ENCODE results near the gene PGM1. TPM values are rescaled to one million over a fixed set of nuclear protein-coding genes. Genes with fewer than 3 reads are reported as not detected.

Gene PGM1
- total and polyA plus RNA-seq, 9 of the 15 experiments (the other 6 are each of a cell fraction or from before 2014, with no cell fraction given): 0.03 to 0.31 (median 0.09) TPM; not detected in 5

DNA sequence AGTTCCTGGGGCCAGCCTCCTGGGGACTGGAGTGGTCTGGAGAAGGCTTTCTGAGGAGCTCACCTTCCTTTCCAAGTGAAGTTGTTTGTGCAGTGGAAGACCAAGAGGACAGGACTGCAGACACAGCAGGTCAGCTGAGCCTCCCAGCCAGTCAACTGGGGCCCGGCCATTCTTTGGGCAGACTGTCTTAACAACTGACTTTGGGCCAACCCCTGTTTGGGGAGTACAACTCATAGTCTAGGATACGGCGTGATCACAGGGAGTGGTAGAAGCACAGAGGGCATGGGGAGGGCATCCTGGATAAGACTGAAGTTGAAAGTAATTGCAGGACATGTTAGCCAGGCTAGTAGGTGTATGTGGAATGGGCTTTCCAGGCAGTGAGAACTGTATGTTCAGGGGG, 50.3 kb downstream of the PGM1 start:
- 0% methylated on average over 3 of the region's 3 CpGs for WGBS (ENCODE audit: insufficient coverage, low coverage, missing lambda C conversion rate)
- Histone ChIP-seq H3K27ac (ENCODE audit: extremely low read depth, low read depth, low read length) (no peak overlapping the region), H3K9me3 (replicated peaks; ENCODE audit: control insufficient read depth, insufficient read depth, low read depth, low read length) (no peaks in the 10 kb centered on the region), H3K4me3 (no peak overlapping the region), H3K36me3 (ENCODE audit: control insufficient read depth, insufficient read depth, low read length) (no peaks in the 10 kb centered on the region), H3K9me1 (ENCODE audit: control insufficient read depth, insufficient read depth, low read length) (no peaks in the 10 kb centered on the region), H4K20me1 (replicated peaks; ENCODE audit: control insufficient read depth, insufficient read depth, low read length) (no peaks in the 10 kb centered on the region), H3K4me1 (replicated peaks in 1 of 2; ENCODE audit: control insufficient read depth in 2 of 2, insufficient read depth in 2 of 2, low read length in 2 of 2) (no peaks in the 10 kb centered on the region), H3K4me2 (ENCODE audit: insufficient read depth, low read length) (no peak overlapping the region), H3K79me2 (ENCODE audit: control insufficient read depth, insufficient read depth, low read length) (no peaks in the 10 kb centered on the region), H2AFZ (ENCODE audit: low read depth, low read length) (no peak overlapping the region), H3K9ac (ENCODE audit: insufficient read depth in 1 of 2, low read depth in 2 of 2, low read length in 2 of 2) (no peak overlapping the region), H3K27me3 (ENCODE audit: control insufficient read depth in 2 of 2, insufficient read depth in 2 of 2, low read length in 2 of 2) (peaks cover 5 to 11% of the 10 kb centered on the region in 2 experiments; a peak in 4 of 5 replicates)
- intact Hi-C loops (cut with micrococcal nuclease): no loop called here
- ATAC-seq (no peak), DNase-seq (ENCODE audit: extremely low read depth in 1 of 4, low spot score in 3 of 4) (no peak), FAIRE-seq (no peak)
- TF ChIP-seq CBFB (CRISPR knock-in tag; IDR thresholded peaks at IDR 0.05) (no peak), BHLHE40 (IDR thresholded peaks at IDR 0.05; ENCODE audit: low read length) (no peak), SIX5 (IDR thresholded peaks at IDR 0.05; ENCODE audit: borderline replicate concordance in 1 of 2, insufficient read depth in 1 of 2, low read depth in 1 of 2, low read length in 2 of 2) (no peak), CREB1 (IDR thresholded peaks at IDR 0.05) (no peak), CREB1 (CRISPR knock-in tag; IDR thresholded peaks at IDR 0.05) (no peak), SMARCA5 (IDR thresholded peaks at IDR 0.05) (no peak), FOXK2 (conservative IDR thresholded peaks at IDR 0.05 in 1 of 2, IDR thresholded peaks at IDR 0.05 in 1 of 2; ENCODE audit: low read depth in 2 of 2) (no peak)
- POLR2A ChIA-PET: interaction anchor here (1.0 kb wide), 1 partner anchor 48 kb away, joined by 3 read pairs; no protein-coding TSS in a partner anchor
- CTCF ChIA-PET (ENCODE audit: low intra/inter-chr PET ratio): no interaction called here
- in situ Hi-C loops (cut with MboI): no loop called here
- no TSS peak for BruUV-seq (replicated peaks)

DNA sequence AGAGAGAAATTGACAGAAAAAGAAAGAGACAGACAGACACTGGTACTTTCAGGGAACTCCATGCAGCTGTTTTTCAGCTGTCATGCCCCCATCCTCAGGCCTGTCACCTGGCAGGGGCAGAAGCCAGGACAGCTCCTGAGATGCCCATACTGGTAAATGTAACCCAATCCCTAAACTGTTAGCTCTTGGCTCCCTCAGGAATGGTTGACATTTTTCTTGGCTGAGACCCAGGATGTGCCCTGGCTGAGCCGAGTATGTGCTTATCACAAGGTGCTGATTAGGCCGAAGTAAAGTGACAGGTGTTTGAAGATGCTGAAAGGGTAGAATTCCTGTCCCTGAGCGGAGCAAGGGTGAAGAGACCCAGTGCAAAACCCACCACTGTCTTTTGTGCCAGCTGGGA, 50.7 kb downstream of the PGM1 start:
- in situ Hi-C loops (cut with MboI): no loop called here
- ATAC-seq: no peak
- Histone ChIP-seq H3K79me2 (ENCODE audit: control insufficient read depth, insufficient read depth, low read length) (no peaks in the 10 kb centered on the region), H3K36me3 (ENCODE audit: control insufficient read depth, insufficient read depth, low read length) (no peaks in the 10 kb centered on the region), H3K9me3 (replicated peaks; ENCODE audit: control insufficient read depth, insufficient read depth, low read depth, low read length) (no peaks in the 10 kb centered on the region), H3K4me1 (replicated peaks in 1 of 2; ENCODE audit: control insufficient read depth in 2 of 2, insufficient read depth in 2 of 2, low read length in 2 of 2) (no peaks in the 10 kb centered on the region), H3K4me3 (no peak overlapping the region), H4K20me1 (replicated peaks; ENCODE audit: control insufficient read depth, insufficient read depth, low read length) (no peaks in the 10 kb centered on the region), H3K27ac (ENCODE audit: extremely low read depth, low read depth, low read length) (no peak overlapping the region), H3K9me1 (ENCODE audit: control insufficient read depth, insufficient read depth, low read length) (no peaks in the 10 kb centered on the region), H3K27me3 (ENCODE audit: control insufficient read depth in 2 of 2, insufficient read depth in 2 of 2, low read length in 2 of 2) (peaks cover 4 to 12% of the 10 kb centered on the region in 2 experiments; a peak in 4 of 5 replicates), H3K4me2 (ENCODE audit: insufficient read depth, low read length) (no peak overlapping the region), H3K9ac (ENCODE audit: insufficient read depth in 1 of 2, low read depth in 2 of 2, low read length in 2 of 2) (no peak overlapping the region), H2AFZ (ENCODE audit: low read depth, low read length) (no peak overlapping the region)
- intact Hi-C loops (cut with micrococcal nuclease): no loop called here
- FAIRE-seq: no peak
- DNase-seq (ENCODE audit: extremely low read depth in 1 of 4, low spot score in 3 of 4): no peak
- CTCF ChIA-PET (ENCODE audit: low intra/inter-chr PET ratio): no interaction called here
- WGBS (ENCODE audit: insufficient coverage, low coverage, missing lambda C conversion rate): 3% methylated on average over 3 of the region's 3 CpGs
- POLR2A ChIA-PET: interaction anchor here (1.0 kb wide), 1 partner anchor 48 kb away, joined by 3 read pairs; no protein-coding TSS in a partner anchor
- BruUV-seq (replicated peaks): no TSS peak
- TF ChIP-seq HMGN3 (IDR thresholded peaks at IDR 0.05; ENCODE audit: borderline replicate concordance, extremely low read depth, insufficient read length, low read depth, low read length) (no peak), ZNF134 (CRISPR knock-in tag; conservative IDR thresholded peaks at IDR 0.05) (no peak), MXD1 (CRISPR knock-in tag; IDR thresholded peaks at IDR 0.05; ENCODE audit: borderline replicate concordance, poor library complexity, severe bottlenecking) (no peak), FOXM1 (IDR thresholded peaks at IDR 0.05; ENCODE audit: low read depth) (no peak), FOXM1 (CRISPR knock-in tag; IDR thresholded peaks at IDR 0.05; ENCODE audit: low read depth) (no peak), ELF4 (CRISPR knock-in tag; IDR thresholded peaks at IDR 0.05) (no peak), BRCA1 (IDR thresholded peaks at IDR 0.05) (no peak), BRCA1 (CRISPR knock-in tag; IDR thresholded peaks at IDR 0.05) (no peak), KDM2B (CRISPR knock-in tag; IDR thresholded peaks at IDR 0.05) (no peak), TCF3 (CRISPR knock-in tag; IDR thresholded peaks at IDR 0.05) (no peak)
- TF ChIP-seq, protein P1, sequence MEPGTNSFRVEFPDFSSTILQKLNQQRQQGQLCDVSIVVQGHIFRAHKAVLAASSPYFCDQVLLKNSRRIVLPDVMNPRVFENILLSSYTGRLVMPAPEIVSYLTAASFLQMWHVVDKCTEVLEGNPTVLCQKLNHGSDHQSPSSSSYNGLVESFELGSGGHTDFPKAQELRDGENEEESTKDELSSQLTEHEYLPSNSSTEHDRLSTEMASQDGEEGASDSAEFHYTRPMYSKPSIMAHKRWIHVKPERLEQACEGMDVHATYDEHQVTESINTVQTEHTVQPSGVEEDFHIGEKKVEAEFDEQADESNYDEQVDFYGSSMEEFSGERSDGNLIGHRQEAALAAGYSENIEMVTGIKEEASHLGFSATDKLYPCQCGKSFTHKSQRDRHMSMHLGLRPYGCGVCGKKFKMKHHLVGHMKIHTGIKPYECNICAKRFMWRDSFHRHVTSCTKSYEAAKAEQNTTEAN (CRISPR knock-in tag; IDR thresholded peaks at IDR 0.05): no peak

All from K562 (cell line).